HepG2 (cell line): ENCODE data around the gene NOP9. TPM values are rescaled to one million over a fixed set of nuclear protein-coding genes. Genes with fewer than 3 reads are reported as not detected.

ENCODE experiments used
- BCL6 ChIP-seq: IDR thresholded peaks from 2 replicates; pipeline ENCODE4 v1.6.1; 2016; ENCODE audit warnings: missing genetic modification reagents, missing compliant biosample characterization
- CHD2 ChIP-seq: IDR thresholded peaks from 2 replicates; pipeline ENCODE4 v1.6.1; 2011; ENCODE audit warnings: low read depth, low read length, improper control_type of control experiment
- HNRNPL ChIP-seq: fragments of 200-400 bp; formaldehyde crosslinking; IDR thresholded peaks from 2 replicates; pipeline ENCODE4 v1.6.1; 2017; ENCODE audit warnings: mild to moderate bottlenecking, low read depth, low read length
- HOXA5 ChIP-seq: sonication (generic); formaldehyde crosslinking; IDR thresholded peaks from 2 replicates; pipeline ENCODE4 v1.4.0; 2020; ENCODE audit warnings: missing genetic modification reagents
- MED13 ChIP-seq: sonication (generic); formaldehyde crosslinking; IDR thresholded peaks from 2 replicates; pipeline ENCODE4 v1.5.0; 2020; ENCODE audit warnings: missing genetic modification reagents
- NCOA2 ChIP-seq: sonication (generic); formaldehyde crosslinking; IDR thresholded peaks from 2 replicates; pipeline ENCODE4 v1.8.0; 2022; ENCODE audit warnings: inconsistent platforms
- NFE2L1 ChIP-seq: sonication (generic); formaldehyde crosslinking; IDR thresholded peaks from 2 replicates; pipeline ENCODE4 v1.4.0; 2020; ENCODE audit warnings: missing genetic modification reagents, mild to moderate bottlenecking, borderline replicate concordance
- REL ChIP-seq: sonication (generic); formaldehyde crosslinking; conservative IDR thresholded peaks from 2 replicates; pipeline ENCODE4 v1.8.0; 2022; ENCODE audit warnings: mild to moderate bottlenecking, missing genetic modification reagents, moderate library complexity
- ZBTB49 ChIP-seq: sonication (generic); formaldehyde crosslinking; IDR thresholded peaks from 2 replicates; pipeline ENCODE4 v1.4.0; 2020; ENCODE audit warnings: missing genetic modification reagents, borderline replicate concordance
- ZNF543 ChIP-seq: sonication (generic); formaldehyde crosslinking; IDR thresholded peaks from 2 replicates; pipeline ENCODE4 v1.4.0; 2020; ENCODE audit warnings: mild to moderate bottlenecking, missing genetic modification reagents
- ZNF746 ChIP-seq: sonication (generic); formaldehyde crosslinking; IDR thresholded peaks from 2 replicates; pipeline ENCODE4 v1.8.0; 2022; ENCODE audit warnings: mild to moderate bottlenecking, missing genetic modification reagents
- polyA plus RNA-seq, 8 experiments: library from polyadenylated mRNA; depleted of rRNA in 3 of 8; stranded (reverse) in 7 of 8; unstranded in 1 of 8; fragments of >200 nt; fragmentation: Illumina TruSeq in 4 of 8; extraction: Trizol in 4 of 8; gene quantifications; 2 replicates each; pipeline versions ENCODE4 v1.2.1 to v1.2.3, GENCODE V29; 2011 to 2016; ENCODE audit warnings: low read depth in 4 of 8, missing spikeins in 1 of 8, mixed read lengths in 1 of 8; ENCODE audit not compliant: insufficient read depth in 1 of 8
- total RNA-seq, 5 experiments: library from RNA; depleted of rRNA; stranded (reverse); fragments of >200 nt; fragmentation: Illumina TruSeq; extraction: Trizol; gene quantifications; 2 replicates each; pipeline ENCODE4 v1.2.3, GENCODE V29; 2016; ENCODE audit warnings: low read depth in 1 of 5
- TF ChIP-seq, protein P1 (sequence below): sonication (generic); formaldehyde crosslinking; IDR thresholded peaks from 2 replicates; pipeline ENCODE4 v1.4.0; 2020; ENCODE audit warnings: missing genetic modification reagents, borderline replicate concordance
- TF ChIP-seq, protein P2 (sequence below): sonication (generic); formaldehyde crosslinking; IDR thresholded peaks from 2 replicates; pipeline ENCODE4 v1.8.0; 2022; ENCODE audit warnings: missing genetic modification reagents, mild to moderate bottlenecking, moderate library complexity, borderline replicate concordance

NOP9 gene
- total and polyA plus RNA-seq, 2 of the 13 experiments (the other 11 are each of a cell fraction or from before 2014, with no cell fraction given), result 24.5 to 61.6 TPM

DNA sequence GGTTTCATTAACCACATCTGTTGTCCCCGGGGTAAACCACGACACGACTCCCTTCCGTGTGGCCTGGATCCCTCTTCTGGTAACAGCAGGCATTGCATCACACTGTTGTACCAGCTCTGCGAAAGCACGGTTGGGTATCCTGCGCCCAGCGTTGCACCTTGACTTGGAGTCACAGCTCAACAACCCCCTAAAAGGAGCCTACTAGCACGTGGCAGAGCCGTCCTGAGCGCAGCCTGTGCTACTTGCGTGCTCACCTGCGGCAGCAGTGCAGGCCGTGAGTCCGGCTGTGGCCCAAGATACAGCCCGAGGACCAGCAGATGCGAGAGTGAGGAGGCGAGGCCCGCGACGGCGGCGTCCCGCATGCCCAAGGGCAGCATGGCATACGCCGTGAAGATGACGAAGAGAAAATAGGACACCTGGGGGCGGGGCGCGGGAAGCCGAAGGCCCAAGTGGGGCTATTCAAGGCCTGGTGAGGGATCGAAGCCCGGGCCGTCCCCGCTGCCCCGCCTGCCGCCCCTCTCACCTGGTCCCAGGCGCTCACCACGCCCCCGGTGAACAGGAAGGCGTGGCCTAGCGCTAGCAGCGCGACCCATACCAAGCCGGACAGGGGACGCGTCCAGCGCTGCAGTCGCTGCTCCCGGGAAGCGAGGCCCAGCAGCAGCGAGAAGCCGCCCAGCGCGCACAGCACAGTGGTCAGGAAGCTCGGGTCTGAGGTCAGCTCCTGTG, 32.8 kb downstream of the NOP9 start (continued):
- TF ChIP-seq, protein P1, sequence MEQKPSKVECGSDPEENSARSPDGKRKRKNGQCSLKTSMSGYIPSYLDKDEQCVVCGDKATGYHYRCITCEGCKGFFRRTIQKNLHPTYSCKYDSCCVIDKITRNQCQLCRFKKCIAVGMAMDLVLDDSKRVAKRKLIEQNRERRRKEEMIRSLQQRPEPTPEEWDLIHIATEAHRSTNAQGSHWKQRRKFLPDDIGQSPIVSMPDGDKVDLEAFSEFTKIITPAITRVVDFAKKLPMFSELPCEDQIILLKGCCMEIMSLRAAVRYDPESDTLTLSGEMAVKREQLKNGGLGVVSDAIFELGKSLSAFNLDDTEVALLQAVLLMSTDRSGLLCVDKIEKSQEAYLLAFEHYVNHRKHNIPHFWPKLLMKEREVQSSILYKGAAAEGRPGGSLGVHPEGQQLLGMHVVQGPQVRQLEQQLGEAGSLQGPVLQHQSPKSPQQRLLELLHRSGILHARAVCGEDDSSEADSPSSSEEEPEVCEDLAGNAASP (CRISPR knock-in tag), result no peak; the same call in 1 of the 2 replicates
- TF ChIP-seq CHD2, result peak; percentile 47
- TF ChIP-seq ZNF746, result no peak; the same call in 1 of the 2 replicates
- peak; percentile 95 for TF ChIP-seq REL (CRISPR knock-in tag)
- peak; percentile 95 for TF ChIP-seq HNRNPL
- TF ChIP-seq BCL6 (CRISPR knock-in tag), result peak; percentile 8
- TF ChIP-seq NCOA2 (CRISPR knock-in tag), result peak; percentile 45
- TF ChIP-seq HOXA5 (CRISPR knock-in tag), result no peak
- TF ChIP-seq, protein P2, sequence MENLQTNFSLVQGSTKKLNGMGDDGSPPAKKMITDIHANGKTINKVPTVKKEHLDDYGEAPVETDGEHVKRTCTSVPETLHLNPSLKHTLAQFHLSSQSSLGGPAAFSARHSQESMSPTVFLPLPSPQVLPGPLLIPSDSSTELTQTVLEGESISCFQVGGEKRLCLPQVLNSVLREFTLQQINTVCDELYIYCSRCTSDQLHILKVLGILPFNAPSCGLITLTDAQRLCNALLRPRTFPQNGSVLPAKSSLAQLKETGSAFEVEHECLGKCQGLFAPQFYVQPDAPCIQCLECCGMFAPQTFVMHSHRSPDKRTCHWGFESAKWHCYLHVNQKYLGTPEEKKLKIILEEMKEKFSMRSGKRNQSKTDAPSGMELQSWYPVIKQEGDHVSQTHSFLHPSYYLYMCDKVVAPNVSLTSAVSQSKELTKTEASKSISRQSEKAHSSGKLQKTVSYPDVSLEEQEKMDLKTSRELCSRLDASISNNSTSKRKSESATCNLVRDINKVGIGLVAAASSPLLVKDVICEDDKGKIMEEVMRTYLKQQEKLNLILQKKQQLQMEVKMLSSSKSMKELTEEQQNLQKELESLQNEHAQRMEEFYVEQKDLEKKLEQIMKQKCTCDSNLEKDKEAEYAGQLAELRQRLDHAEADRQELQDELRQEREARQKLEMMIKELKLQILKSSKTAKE (CRISPR knock-in tag), result peak; percentile 85
- TF ChIP-seq ZNF543 (CRISPR knock-in tag), result peak; percentile 98
- TF ChIP-seq MED13 (CRISPR knock-in tag), result no peak
- peak; percentile 85; the same call in 1 of the 2 replicates for TF ChIP-seq NFE2L1
- peak; percentile 60; the same call in 1 of the 2 replicates for TF ChIP-seq ZBTB49
